Measurements from ENCODE around the gene PARVB.

GRCh38 chr22:44055805-44056204 is 31.7 kb downstream of the PARVB start:
- TF ChIP-seq CTCF (IDR thresholded peaks at IDR 0.05) (no peak), POLR2A (IDR thresholded peaks at IDR 0.05) (no peak)

Data from body of pancreas (tissue), 4 donors.